Astrocyte (in vitro differentiated cells and primary cell): ENCODE measurements around the gene TMPRSS13. TPM values are rescaled to one million over a fixed set of nuclear protein-coding genes. Genes with fewer than 3 reads are reported as not detected.
A peak's percentile ranks its signal among the peaks of the same experiment; 100 is the strongest.

Experiments
- DNase-seq: peaks from one replicate; pipeline ENCODE4 v3.0.0-alpha.2; 2010; ENCODE audit warnings: low read depth
- FAIRE-seq: peaks from 2 replicates; lab custom pipeline; 2011; peaks lifted over from hg19 to GRCh38; lab: Jason Lieb, UNC
- H2AFZ ChIP-seq: 2 replicates; pipeline ENCODE4 v1.6.0; 2012; ENCODE audit warnings: low read depth, low read length, inconsistent platforms
- H3K27ac ChIP-seq: 2 replicates; pipeline ENCODE4 v1.5.1; 2011; ENCODE audit warnings: low read depth, low read length, inconsistent platforms
- H3K27me3 ChIP-seq: 2 replicates; pipeline ENCODE4 v1.6.0; 2011; ENCODE audit warnings: low read length, inconsistent platforms; ENCODE audit not compliant: insufficient read depth
- H3K36me3 ChIP-seq: 2 replicates; pipeline ENCODE4 v1.5.1; 2011; ENCODE audit warnings: low read length, inconsistent platforms; ENCODE audit not compliant: insufficient read depth
- H3K4me1 ChIP-seq: 2 replicates; pipeline ENCODE4 v1.5.1; 2011; ENCODE audit warnings: low read length, inconsistent platforms; ENCODE audit not compliant: insufficient read depth
- H3K4me2 ChIP-seq: 2 replicates; pipeline ENCODE4 v1.6.0; 2012; ENCODE audit warnings: low read length, inconsistent platforms
- H3K4me3 ChIP-seq: 2 replicates; pipeline ENCODE4 v1.5.1; 2011; ENCODE audit warnings: low read depth, mild to moderate bottlenecking, low read length, inconsistent platforms; ENCODE audit not compliant: insufficient read depth
- H3K79me2 ChIP-seq: 2 replicates; pipeline ENCODE4 v1.6.0; 2012; ENCODE audit warnings: mild to moderate bottlenecking, low read length, inconsistent platforms; ENCODE audit not compliant: insufficient read depth
- H3K9ac ChIP-seq: 2 replicates; pipeline ENCODE4 v1.6.0; 2012; ENCODE audit warnings: mild to moderate bottlenecking, low read length, inconsistent platforms
- H3K9me3 ChIP-seq: 2 replicates; pipeline ENCODE4 v1.5.1; 2012; ENCODE audit warnings: low read depth, mild to moderate bottlenecking, low read length, inconsistent platforms; ENCODE audit not compliant: insufficient read depth
- H4K20me1 ChIP-seq: 2 replicates; pipeline ENCODE4 v1.6.0; 2012; ENCODE audit warnings: low read length, inconsistent platforms; ENCODE audit not compliant: insufficient read depth
- H3K27ac Mint-ChIP-seq: one replicate; pipeline ENCODE4 v1.8.0; 2021; ENCODE audit warnings: mild to moderate bottlenecking, mixed read lengths; ENCODE audit not compliant: unreplicated experiment
- H3K27me3 Mint-ChIP-seq: one replicate; pipeline ENCODE4 v1.8.0; 2021; ENCODE audit warnings: low read depth, mixed read lengths; ENCODE audit not compliant: unreplicated experiment
- H3K36me3 Mint-ChIP-seq: one replicate; pipeline ENCODE4 v1.8.0; 2021; ENCODE audit warnings: low read depth, mixed read lengths; ENCODE audit not compliant: unreplicated experiment
- H3K4me1 Mint-ChIP-seq: one replicate; pipeline ENCODE4 v1.8.0; 2021; ENCODE audit warnings: low read depth, mixed read lengths; ENCODE audit not compliant: unreplicated experiment
- H3K4me3 Mint-ChIP-seq: one replicate; pipeline ENCODE4 v1.8.0; 2021; ENCODE audit warnings: mild to moderate bottlenecking, moderate library complexity, mixed read lengths; ENCODE audit not compliant: unreplicated experiment
- H3K9me3 Mint-ChIP-seq: one replicate; pipeline ENCODE4 v1.8.0; 2021; ENCODE audit warnings: mild to moderate bottlenecking, mixed read lengths; ENCODE audit not compliant: unreplicated experiment
- CTCF ChIP-seq: IDR thresholded peaks from 2 replicates; pipeline ENCODE4 v1.5.1; 2011; ENCODE audit warnings: low read depth, mild to moderate bottlenecking, inconsistent platforms, low read length, moderate library complexity; ENCODE audit not compliant: insufficient read depth
- EZH2 ChIP-seq: IDR thresholded peaks from 2 replicates; pipeline ENCODE4 v1.6.1; 2012; ENCODE audit warnings: mild to moderate bottlenecking, low read length, inconsistent platforms; ENCODE audit not compliant: insufficient read depth
- total RNA-seq: library from RNA; stranded (reverse); gene quantifications from 2 replicates; pipeline ENCODE4 v1.2.1, GENCODE V29; 2021

Gene TMPRSS13
- total RNA-seq, 1 donor from 2014 or later: 0.66 TPM

- DNase-seq: peak; percentile 3
- Histone ChIP-seq H3K4me1 (no peaks in the 10 kb centered on the region), H3K36me3 (no peaks in the 10 kb centered on the region), H3K27me3 (no peaks in the 10 kb centered on the region), H3K4me3 (no peak overlapping the region), H3K9ac (no peak overlapping the region), H3K27ac (no peak overlapping the region), H2AFZ (no peak overlapping the region), H3K9me3 (no peaks in the 10 kb centered on the region), H4K20me1 (no peaks in the 10 kb centered on the region), H3K79me2 (no peaks in the 10 kb centered on the region), H3K4me2 (no peak overlapping the region)
- Mint-ChIP-seq H3K4me3 (no peak overlapping the region), H3K27me3 (peaks cover 15% of the 10 kb centered on the region), H3K27ac (no peak overlapping the region), H3K36me3 (no peaks in the 10 kb centered on the region), H3K4me1 (peaks cover 5% of the 10 kb centered on the region), H3K9me3 (no peaks in the 10 kb centered on the region)
- FAIRE-seq: no peak
- TF ChIP-seq CTCF: no peak
- TF ChIP-seq EZH2: no peak
Observed at GRCh38 chr11:117941976-117942654, 12.9 kb upstream of the TMPRSS13 start.

GRCh38 chr11:117941163-117941707, 12.0 kb upstream of the TMPRSS13 start:
- H3K4me2 ChIP-seq: no peak overlapping the region
- no peak overlapping the region for H3K27ac ChIP-seq

More at GRCh38 chr11:117941163-117941707, 12.0 kb upstream of the TMPRSS13 start:
- H2AFZ ChIP-seq: no peak overlapping the region
- H3K79me2 ChIP-seq: no peaks in the 10 kb centered on the region
- no peaks in the 10 kb centered on the region for H3K36me3 ChIP-seq
- Mint-ChIP-seq H3K9me3 (no peaks in the 10 kb centered on the region), H3K27ac (no peak overlapping the region), H3K4me3 (no peak overlapping the region), H3K4me1 (peaks cover 5% of the 10 kb centered on the region), H3K27me3 (peaks cover 15% of the 10 kb centered on the region), H3K36me3 (no peaks in the 10 kb centered on the region)
- no peaks in the 10 kb centered on the region for H3K27me3 ChIP-seq
- H3K4me3 ChIP-seq: no peak overlapping the region
- no peaks in the 10 kb centered on the region for H3K9me3 ChIP-seq
- no peaks in the 10 kb centered on the region for H4K20me1 ChIP-seq
- H3K9ac ChIP-seq: no peak overlapping the region
- no peaks in the 10 kb centered on the region for H3K4me1 ChIP-seq
- FAIRE-seq: no peak
- no peak for DNase-seq
- no peak for TF ChIP-seq CTCF
- no peak for TF ChIP-seq EZH2
